HL-60 (cell line): ENCODE results near the gene FOXM1.

Experiments
- CTCF ChIP-seq: IDR thresholded peaks from one replicate; pipeline ENCODE4 v1.5.1; 2011; ENCODE audit warnings: low read length, control low read depth, inconsistent platforms; ENCODE audit not compliant: insufficient read depth
- POLR2AphosphoS5 ChIP-seq: IDR thresholded peaks from 2 replicates; pipeline ENCODE4 v1.6.1; 2012; ENCODE audit warnings: low read depth

DNA sequence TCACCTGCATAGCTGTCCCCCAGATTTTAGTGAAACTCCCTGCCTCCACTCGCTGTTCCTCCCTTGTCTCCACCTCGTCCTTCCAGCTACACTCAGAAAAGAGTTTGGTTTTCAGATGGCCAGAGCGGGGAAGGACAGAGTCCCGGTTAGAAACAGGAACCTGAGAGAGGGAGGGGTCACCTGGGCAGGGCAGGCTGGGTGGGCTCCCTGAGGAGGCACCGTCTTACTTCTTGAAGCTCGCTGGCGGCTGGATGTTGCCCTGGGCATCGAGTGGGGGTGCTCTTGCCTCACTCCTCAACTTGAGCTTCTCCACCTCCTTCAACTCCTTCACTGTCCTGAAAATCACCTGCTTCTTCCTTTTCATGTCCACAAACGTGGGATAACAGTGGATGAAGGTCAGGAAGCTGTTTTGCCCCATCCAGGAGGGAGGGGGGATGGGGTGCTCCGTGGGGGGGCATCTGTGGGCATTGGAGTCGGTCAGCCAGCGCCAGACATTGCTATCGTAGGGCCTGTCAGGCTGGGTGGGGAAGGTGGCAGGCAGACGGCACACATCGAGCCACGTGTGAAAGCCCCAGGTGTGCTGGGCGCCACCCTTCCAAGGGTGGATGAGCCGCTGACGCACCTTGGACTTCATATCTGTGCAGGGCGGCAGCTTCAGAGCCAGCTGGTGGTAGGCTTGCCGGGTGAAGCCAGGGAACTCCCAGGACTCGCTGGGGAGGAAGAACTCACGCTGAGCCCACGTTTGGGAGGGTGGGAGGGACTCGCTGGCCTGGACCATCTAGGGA lies 22.1 kb downstream of the FOXM1 start:
- no peak for TF ChIP-seq CTCF
- TF ChIP-seq POLR2AphosphoS5: no peak
